Endodermal cell (in vitro differentiated cells): ENCODE data around the gene MGAT5B. TPM values are rescaled to one million over a fixed set of nuclear protein-coding genes. Genes with fewer than 3 reads are reported as not detected.

Source experiments
- DNase-seq: peaks from one replicate; pipeline ENCODE4 v3.0.0-alpha.2; 2017
- H3K27ac ChIP-seq: 2 replicates; pipeline ENCODE4 v1.5.1; 2013; ENCODE audit warnings: mild to moderate bottlenecking, low read depth, low read length, moderate library complexity
- H3K27me3 ChIP-seq: 2 replicates; pipeline ENCODE4 v1.6.1; 2013; ENCODE audit warnings: mild to moderate bottlenecking, low read length, moderate library complexity; ENCODE audit not compliant: insufficient read depth, control insufficient read depth, poor library complexity, severe bottlenecking
- H3K36me3 ChIP-seq: 2 replicates; pipeline ENCODE4 v1.7.0; 2013; ENCODE audit warnings: mild to moderate bottlenecking, low read length, moderate library complexity; ENCODE audit not compliant: control insufficient read depth, insufficient read depth
- H3K4me1 ChIP-seq: one replicate; pipeline ENCODE4 v1.7.0; 2013; ENCODE audit warnings: low read length; ENCODE audit not compliant: control insufficient read depth, insufficient read depth
- H3K4me3 ChIP-seq: 2 replicates; pipeline ENCODE4 v1.5.1; 2013; ENCODE audit warnings: mild to moderate bottlenecking, low read length, moderate library complexity
- H3K9ac ChIP-seq: 2 replicates; pipeline ENCODE4 v1.6.1; 2013; ENCODE audit warnings: mild to moderate bottlenecking, low read length, moderate library complexity; ENCODE audit not compliant: poor library complexity, severe bottlenecking; ENCODE audit errors: extremely low read depth
- H3K9me3 ChIP-seq: 2 replicates; pipeline ENCODE4 v1.6.1; 2013; ENCODE audit warnings: mild to moderate bottlenecking, low read length, moderate library complexity; ENCODE audit not compliant: control insufficient read depth
- H3K27ac Mint-ChIP-seq: 2 replicates; pipeline ENCODE4 v1.8.0; 2020; ENCODE audit warnings: mixed read lengths
- H3K27me3 Mint-ChIP-seq: 2 replicates; pipeline ENCODE4 v1.8.0; 2021; ENCODE audit warnings: mild to moderate bottlenecking, mixed read lengths; ENCODE audit not compliant: insufficient read depth
- H3K36me3 Mint-ChIP-seq: 2 replicates; pipeline ENCODE4 v1.8.0; 2020; ENCODE audit warnings: low read depth, mixed read lengths
- H3K4me1 Mint-ChIP-seq: 2 replicates; pipeline ENCODE4 v1.8.0; 2020; ENCODE audit warnings: mixed read lengths
- H3K4me3 Mint-ChIP-seq: 2 replicates; pipeline ENCODE4 v1.8.0; 2020; ENCODE audit warnings: mild to moderate bottlenecking, moderate library complexity, mixed read lengths
- H3K9me3 Mint-ChIP-seq: 2 replicates; pipeline ENCODE4 v1.8.0; 2020; ENCODE audit warnings: mild to moderate bottlenecking, mixed read lengths
- WGBS, 2 experiments: methylation state at CpG; one replicate each; pipeline versions ENCODE4 v1.1.5 to v1.1.7; 2013; ENCODE audit warnings: missing lambda C conversion rate in 2 of 2, mixed read lengths in 1 of 2; ENCODE audit not compliant: insufficient coverage in 1 of 2, insufficient read length in 1 of 2; 5-methylcytosine and 5-hydroxymethylcytosine counted together
- total RNA-seq, 2 donors: library from RNA; stranded (reverse); fragmentation: NEBNext Ultra II Directional in 1 of 2; extraction: Animal tissue kit (Norgen Biotek cat#: 25700) in 1 of 2; gene quantifications; 2 replicates in 1 of 2; 3 replicates in 1 of 2; pipeline ENCODE4 v1.2.1, GENCODE V29; 2021
- TF ChIP-seq, protein P1 (sequence below): fragments of 200-600 bp; sonication (generic); conservative IDR thresholded peaks from 2 replicates; pipeline ENCODE4 v1.5.0; 2021; ENCODE audit warnings: antibody characterized with exemption, mild to moderate bottlenecking

The MGAT5B gene
- total RNA-seq, 2 donors from 2014 or later: 2.9 to 3.3 TPM

DNA sequence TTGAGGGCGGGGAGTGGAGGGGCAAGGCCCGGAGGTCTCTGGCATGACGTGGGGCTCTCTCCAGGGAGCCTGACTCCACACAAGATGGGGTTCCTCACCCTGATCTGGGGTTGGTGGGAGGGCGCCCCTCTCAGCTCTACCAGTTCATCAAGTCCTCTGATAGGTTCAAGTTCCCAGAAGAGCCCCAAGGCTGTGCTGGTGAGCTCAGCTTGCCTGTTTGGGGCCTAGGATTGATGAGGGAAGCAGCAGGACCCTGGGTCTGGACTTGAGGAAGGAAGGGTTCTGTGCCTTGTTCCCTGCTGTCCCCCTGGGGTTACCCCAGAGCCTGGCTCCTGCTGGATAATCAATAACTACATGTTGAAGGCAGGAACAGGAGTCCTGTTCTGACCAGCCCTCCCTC is 3.5 kb downstream of the MGAT5B start:
- no peak overlapping the region for H3K9ac ChIP-seq
- no peak overlapping the region for H3K27ac Mint-ChIP-seq
- no peaks in the 10 kb centered on the region for H3K4me1 ChIP-seq
- H3K36me3 Mint-ChIP-seq: peaks cover 3% of the 10 kb centered on the region
- H3K9me3 Mint-ChIP-seq: no peaks in the 10 kb centered on the region
- DNase-seq: no peak
- no peak overlapping the region for H3K27ac ChIP-seq
- peaks cover 36% of the 10 kb centered on the region for H3K27me3 ChIP-seq
- no peak overlapping the region for H3K4me3 Mint-ChIP-seq
- peaks cover 13% of the 10 kb centered on the region for H3K4me1 Mint-ChIP-seq
- H3K9me3 ChIP-seq: no peaks in the 10 kb centered on the region
- H3K27me3 Mint-ChIP-seq: peaks cover 24% of the 10 kb centered on the region
- no peaks in the 10 kb centered on the region for H3K36me3 ChIP-seq
- H3K4me3 ChIP-seq: no peak overlapping the region
- TF ChIP-seq, protein P1, sequence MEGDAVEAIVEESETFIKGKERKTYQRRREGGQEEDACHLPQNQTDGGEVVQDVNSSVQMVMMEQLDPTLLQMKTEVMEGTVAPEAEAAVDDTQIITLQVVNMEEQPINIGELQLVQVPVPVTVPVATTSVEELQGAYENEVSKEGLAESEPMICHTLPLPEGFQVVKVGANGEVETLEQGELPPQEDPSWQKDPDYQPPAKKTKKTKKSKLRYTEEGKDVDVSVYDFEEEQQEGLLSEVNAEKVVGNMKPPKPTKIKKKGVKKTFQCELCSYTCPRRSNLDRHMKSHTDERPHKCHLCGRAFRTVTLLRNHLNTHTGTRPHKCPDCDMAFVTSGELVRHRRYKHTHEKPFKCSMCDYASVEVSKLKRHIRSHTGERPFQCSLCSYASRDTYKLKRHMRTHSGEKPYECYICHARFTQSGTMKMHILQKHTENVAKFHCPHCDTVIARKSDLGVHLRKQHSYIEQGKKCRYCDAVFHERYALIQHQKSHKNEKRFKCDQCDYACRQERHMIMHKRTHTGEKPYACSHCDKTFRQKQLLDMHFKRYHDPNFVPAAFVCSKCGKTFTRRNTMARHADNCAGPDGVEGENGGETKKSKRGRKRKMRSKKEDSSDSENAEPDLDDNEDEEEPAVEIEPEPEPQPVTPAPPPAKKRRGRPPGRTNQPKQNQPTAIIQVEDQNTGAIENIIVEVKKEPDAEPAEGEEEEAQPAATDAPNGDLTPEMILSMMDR: no peak
- 82 to 86% methylated on average over 3 to 4 of the region's 4 CpGs for WGBS, 2 experiments

GRCh38 chr17:76872221-76872873 is 4.1 kb downstream of the MGAT5B start:
- Histone ChIP-seq H3K36me3 (no peaks in the 10 kb centered on the region), H3K9ac (no peak overlapping the region), H3K27me3 (peaks cover 29% of the 10 kb centered on the region), H3K9me3 (no peaks in the 10 kb centered on the region), H3K4me1 (no peaks in the 10 kb centered on the region), H3K27ac (no peak overlapping the region), H3K4me3 (no peak overlapping the region)
- WGBS, 2 experiments: 88 to 89% methylated on average over 13 to 14 of the region's 14 CpGs
- TF ChIP-seq, protein P1: no peak
- Mint-ChIP-seq H3K36me3 (peaks cover 3% of the 10 kb centered on the region), H3K27me3 (peaks cover 22% of the 10 kb centered on the region), H3K4me1 (peaks cover 9% of the 10 kb centered on the region), H3K9me3 (no peaks in the 10 kb centered on the region), H3K27ac (no peak overlapping the region), H3K4me3 (no peak overlapping the region)
- no peak for DNase-seq

- Mint-ChIP-seq H3K4me1 (peaks cover 4% of the 10 kb centered on the region), H3K27me3 (peaks cover 18% of the 10 kb centered on the region), H3K36me3 (peaks cover 3% of the 10 kb centered on the region), H3K4me3 (no peak overlapping the region), H3K27ac (no peak overlapping the region), H3K9me3 (no peaks in the 10 kb centered on the region)
- no peak for DNase-seq
- peaks cover 27% of the 10 kb centered on the region for H3K27me3 ChIP-seq
- H3K4me3 ChIP-seq: no peak overlapping the region
- H3K36me3 ChIP-seq: no peaks in the 10 kb centered on the region
- TF ChIP-seq, protein P1: no peak
- no peaks in the 10 kb centered on the region for H3K9me3 ChIP-seq
- no peaks in the 10 kb centered on the region for H3K4me1 ChIP-seq
- H3K27ac ChIP-seq: no peak overlapping the region
- WGBS, 2 experiments: 83 to 86% methylated on average over 1 to 9 of the region's 9 CpGs
- no peak overlapping the region for H3K9ac ChIP-seq
Observed at GRCh38 chr17:76872874-76873221, 4.6 kb downstream of the MGAT5B start.
